ENCODE data around the gene ALK. TPM values are rescaled to one million over a fixed set of nuclear protein-coding genes. Genes with fewer than 3 reads are reported as not detected.

Gene ALK
- total RNA-seq, 2 experiments from 2014 or later: not detected

DNA sequence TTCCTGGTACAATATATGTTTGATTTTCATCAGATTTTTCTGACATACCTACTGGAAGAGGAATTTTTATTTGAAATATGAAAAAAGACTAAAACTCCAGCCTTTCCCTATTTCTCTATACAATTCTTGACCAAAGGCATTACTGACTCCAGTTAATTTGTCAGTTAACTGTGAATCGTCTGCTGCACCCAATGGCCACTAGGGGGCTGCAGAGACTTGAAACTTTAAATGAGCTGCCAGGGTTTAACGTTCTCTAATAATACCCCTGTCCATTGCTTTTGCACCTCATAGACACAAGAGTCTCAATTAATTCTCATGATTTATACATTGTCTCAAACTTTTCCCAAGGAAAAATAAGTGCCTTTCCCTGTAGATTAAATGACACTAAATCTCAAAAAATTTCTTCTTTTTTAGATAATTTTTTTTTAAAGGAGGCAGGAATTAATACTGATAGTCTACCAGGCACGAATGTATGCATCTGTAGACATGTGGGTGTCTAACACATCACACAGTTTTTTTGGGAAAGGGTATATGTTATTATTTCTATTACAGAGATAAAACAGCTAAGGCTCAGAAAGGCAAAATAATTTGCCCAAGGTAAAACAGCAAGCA lies 1.8 kb upstream of the ALK start:
- POLR2A ChIA-PET: no interaction called here
- H3K27me3 Mint-ChIP-seq: peaks cover 43% of the 10 kb centered on the region
- no peak overlapping the region for H3K27ac Mint-ChIP-seq
- H3K4me1 Mint-ChIP-seq: peaks cover 1% of the 10 kb centered on the region
- DNase-seq (peak; percentile 34), ATAC-seq (ENCODE audit: low read depth) (peak; percentile 34)
- H3K36me3 Mint-ChIP-seq: no peaks in the 10 kb centered on the region
- no peak overlapping the region for H3K4me3 Mint-ChIP-seq
- no peaks in the 10 kb centered on the region for H3K9me3 Mint-ChIP-seq

DNA sequence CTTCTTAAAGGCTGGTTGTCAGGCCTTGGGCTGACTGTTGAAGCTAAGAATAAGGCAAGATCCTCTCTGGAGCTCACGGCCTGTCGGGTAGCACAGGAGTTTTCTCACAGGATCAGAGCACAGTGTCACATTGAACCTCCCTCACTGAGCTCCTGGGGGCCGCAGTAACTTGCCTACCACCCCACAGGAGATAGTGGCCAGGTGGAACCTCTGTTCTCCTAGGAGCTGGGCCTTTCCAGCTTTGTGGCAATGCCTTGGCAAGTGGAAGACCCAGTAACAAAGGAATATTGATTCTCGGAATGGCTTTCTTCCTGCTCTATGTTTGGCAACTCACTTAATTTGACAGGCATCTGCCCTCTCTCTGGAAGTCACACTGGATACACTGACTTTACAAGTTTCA lies 1.2 kb upstream of the ALK start:
- ATAC-seq (ENCODE audit: low read depth) (no peak), DNase-seq (no peak)
- H3K4me3 Mint-ChIP-seq: no peak overlapping the region
- H3K9me3 Mint-ChIP-seq: no peaks in the 10 kb centered on the region
- POLR2A ChIA-PET: no interaction called here
- H3K27ac Mint-ChIP-seq: no peak overlapping the region
- H3K36me3 Mint-ChIP-seq: no peaks in the 10 kb centered on the region
- peaks cover 43% of the 10 kb centered on the region for H3K27me3 Mint-ChIP-seq
- peaks cover 1% of the 10 kb centered on the region for H3K4me1 Mint-ChIP-seq

DNA sequence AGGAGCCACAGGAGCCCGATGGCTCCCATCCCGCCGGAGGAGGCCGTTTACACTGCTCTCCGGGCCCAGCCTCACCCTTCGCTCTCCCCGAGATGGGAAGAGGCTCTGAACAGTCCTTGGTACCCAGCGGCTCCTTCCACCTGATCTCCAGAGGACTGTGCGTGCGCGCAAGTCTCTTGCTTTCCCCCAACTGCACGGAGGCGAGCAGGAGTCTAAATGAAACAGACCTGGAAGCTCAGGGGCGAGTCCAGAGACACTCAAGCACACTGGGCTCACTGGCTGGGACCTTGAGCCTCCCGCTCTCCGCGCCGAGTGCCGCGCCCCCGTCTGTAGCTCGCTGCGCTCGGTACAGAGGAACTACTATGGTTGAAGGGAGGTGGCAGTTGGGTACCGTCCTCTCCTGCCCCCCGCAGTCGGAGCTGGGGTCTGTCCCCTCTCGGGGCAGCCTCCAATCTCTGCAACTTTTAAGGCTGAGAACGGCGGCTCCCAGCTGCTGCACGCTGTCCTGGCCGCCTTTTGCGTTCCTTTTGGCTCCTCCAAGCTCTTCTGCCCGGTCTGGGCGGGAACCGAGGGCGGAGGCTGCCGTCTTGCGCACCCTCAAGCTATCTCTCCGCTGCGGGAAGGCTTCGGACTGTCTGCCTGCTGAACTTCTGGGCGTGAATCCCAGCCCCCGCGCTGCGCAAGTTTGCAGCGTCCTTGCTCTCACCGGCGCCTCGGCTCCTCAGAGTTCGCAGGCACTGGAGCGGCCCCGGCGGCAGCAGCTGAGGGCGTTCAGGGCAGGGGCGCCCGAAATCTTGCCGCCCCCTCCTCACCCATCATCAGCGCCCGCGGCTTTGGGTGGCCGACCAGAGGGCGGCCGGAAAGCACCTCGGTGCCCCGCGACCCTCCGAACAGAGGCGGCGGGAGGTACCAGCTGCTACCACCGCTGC lies 491 bp downstream of the ALK start:
- POLR2A ChIA-PET: no interaction called here
- Mint-ChIP-seq H3K9me3 (no peaks in the 10 kb centered on the region), H3K27me3 (peaks cover 47% of the 10 kb centered on the region), H3K36me3 (no peaks in the 10 kb centered on the region), H3K4me3 (no peak overlapping the region), H3K4me1 (peaks cover 1% of the 10 kb centered on the region), H3K27ac (no peak overlapping the region)
- DNase-seq (no peak), ATAC-seq (ENCODE audit: low read depth) (peak; percentile 14)

DNA sequence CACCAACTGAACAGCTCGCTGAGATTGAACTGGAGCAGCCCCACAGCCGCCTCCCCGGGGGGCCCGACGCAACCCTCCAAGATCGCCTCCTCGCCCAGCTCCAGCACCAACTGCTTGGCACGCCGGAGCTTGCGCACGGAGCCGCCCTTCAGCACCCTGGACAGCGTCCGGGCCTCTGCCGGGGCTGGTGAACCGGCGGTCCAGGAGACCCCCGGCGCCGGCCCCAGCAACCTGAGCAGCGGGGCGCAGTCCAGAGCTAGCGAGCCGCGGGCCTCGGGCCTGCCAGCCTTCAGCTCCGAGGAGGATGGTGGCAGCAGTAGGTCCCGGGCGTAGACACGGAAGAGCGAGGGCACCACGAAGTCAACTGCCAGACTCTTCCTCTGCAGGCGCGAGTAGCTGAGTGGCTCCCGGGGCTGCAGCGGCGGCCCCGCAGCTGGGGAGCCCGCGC lies 1.2 kb downstream of the ALK start:
- Mint-ChIP-seq H3K36me3 (no peaks in the 10 kb centered on the region), H3K4me1 (peaks cover 1% of the 10 kb centered on the region), H3K27me3 (peaks cover 51% of the 10 kb centered on the region), H3K9me3 (no peaks in the 10 kb centered on the region), H3K4me3 (no peak overlapping the region), H3K27ac (no peak overlapping the region)
- DNase-seq (peak; percentile 81), ATAC-seq (ENCODE audit: low read depth) (peak; percentile 43)
- POLR2A ChIA-PET: no interaction called here

DNA sequence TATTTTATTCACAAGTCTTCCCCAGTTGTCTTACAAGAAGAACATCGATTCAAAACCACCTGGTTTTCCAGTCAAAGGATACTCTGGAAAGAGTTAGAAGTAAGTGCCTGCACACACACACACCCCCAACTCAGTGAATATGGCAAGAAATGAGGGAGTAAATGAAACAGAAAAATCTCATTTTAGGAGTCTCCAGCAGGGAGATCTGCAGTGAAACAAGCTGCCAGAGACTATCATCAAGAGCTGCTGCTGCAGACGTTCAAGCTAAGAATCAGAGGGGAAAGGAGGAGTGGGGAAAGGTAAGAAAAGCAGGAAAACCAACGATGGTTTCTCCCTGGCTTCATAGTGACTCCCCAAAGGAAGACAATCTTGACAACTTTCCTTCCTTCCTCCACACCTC lies 2.4 kb downstream of the ALK start:
- H3K36me3 Mint-ChIP-seq: no peaks in the 10 kb centered on the region
- ATAC-seq (ENCODE audit: low read depth) (no peak), DNase-seq (no peak)
- POLR2A ChIA-PET: no interaction called here
- H3K4me1 Mint-ChIP-seq: peaks cover 1% of the 10 kb centered on the region
- H3K27me3 Mint-ChIP-seq: peaks cover 51% of the 10 kb centered on the region
- H3K27ac Mint-ChIP-seq: no peak overlapping the region
- no peaks in the 10 kb centered on the region for H3K9me3 Mint-ChIP-seq
- H3K4me3 Mint-ChIP-seq: no peak overlapping the region

DNA sequence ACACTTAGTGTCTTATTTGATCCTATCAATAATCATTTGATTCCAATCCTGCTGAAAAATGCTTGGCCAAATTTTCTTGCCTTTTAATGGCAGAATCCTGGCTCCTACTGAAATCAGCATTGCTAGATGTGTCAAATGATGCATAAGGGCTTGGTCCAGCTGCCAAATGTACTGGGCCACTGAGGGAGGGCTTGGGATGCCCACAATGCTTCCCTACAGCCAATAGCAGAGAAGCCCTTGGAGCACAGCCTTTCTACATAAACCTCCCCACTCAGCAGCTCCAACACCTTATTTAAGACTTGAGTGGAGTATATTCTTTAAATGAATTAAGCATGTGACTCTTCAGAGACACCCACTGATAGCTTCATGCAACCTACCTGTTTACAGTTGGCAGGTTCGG lies 3.6 kb downstream of the ALK start:
- peaks cover 47% of the 10 kb centered on the region for H3K27me3 Mint-ChIP-seq
- H3K9me3 Mint-ChIP-seq: no peaks in the 10 kb centered on the region
- H3K36me3 Mint-ChIP-seq: no peaks in the 10 kb centered on the region
- ATAC-seq (ENCODE audit: low read depth) (no peak), DNase-seq (no peak)
- no peak overlapping the region for H3K4me3 Mint-ChIP-seq
- H3K4me1 Mint-ChIP-seq: peaks cover 1% of the 10 kb centered on the region
- POLR2A ChIA-PET: no interaction called here
- no peak overlapping the region for H3K27ac Mint-ChIP-seq

DNA sequence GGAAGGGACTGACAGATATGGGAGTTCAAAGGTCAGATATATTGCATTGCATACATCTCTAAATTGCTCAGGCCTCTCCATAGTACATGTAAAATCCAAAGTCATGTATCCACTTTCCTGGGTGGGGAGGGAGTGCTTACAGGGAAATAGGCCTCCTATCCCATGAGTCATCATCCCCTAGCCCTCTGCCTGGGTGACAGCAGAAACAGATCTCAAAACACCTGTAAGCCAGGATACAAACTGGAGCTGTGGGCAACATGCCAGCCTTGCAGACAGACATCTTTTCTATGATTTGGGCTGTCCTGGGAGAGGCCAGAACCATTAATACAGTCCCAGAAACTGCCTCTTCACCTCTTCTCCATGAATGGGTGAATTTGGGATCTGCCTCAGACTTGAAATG lies 4.8 kb downstream of the ALK start:
- H3K4me1 Mint-ChIP-seq: peaks cover 1% of the 10 kb centered on the region
- POLR2A ChIA-PET: no interaction called here
- DNase-seq (no peak), ATAC-seq (ENCODE audit: low read depth) (no peak)
- peaks cover 40% of the 10 kb centered on the region for H3K27me3 Mint-ChIP-seq
- no peak overlapping the region for H3K4me3 Mint-ChIP-seq
- H3K36me3 Mint-ChIP-seq: no peaks in the 10 kb centered on the region
- no peaks in the 10 kb centered on the region for H3K9me3 Mint-ChIP-seq
- no peak overlapping the region for H3K27ac Mint-ChIP-seq

DNA sequence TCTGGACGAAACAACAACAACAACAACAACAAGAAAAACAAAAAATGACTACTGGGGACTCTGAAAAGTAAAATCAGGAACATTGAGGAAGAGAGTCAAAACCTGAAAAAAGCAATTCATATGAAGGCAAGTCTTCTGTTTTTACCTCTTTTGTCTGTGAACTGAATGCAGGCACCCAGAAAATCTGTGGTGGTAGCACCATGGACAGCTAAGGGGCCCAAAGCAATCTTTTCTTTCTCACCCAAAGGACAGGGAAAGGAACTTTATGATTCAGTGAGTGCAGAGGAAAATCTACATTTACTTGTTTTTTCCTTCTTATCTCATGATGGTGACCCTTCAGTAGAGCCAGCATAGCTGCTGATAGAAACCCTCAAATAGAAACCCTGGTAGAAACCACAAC lies 10.4 kb downstream of the ALK start:
- POLR2A ChIA-PET: no interaction called here
- H3K4me3 Mint-ChIP-seq: no peak overlapping the region
- no peak for DNase-seq
- H3K36me3 Mint-ChIP-seq: no peaks in the 10 kb centered on the region
- peaks cover 13% of the 10 kb centered on the region for H3K27me3 Mint-ChIP-seq
- H3K27ac Mint-ChIP-seq: no peak overlapping the region
- H3K9me3 Mint-ChIP-seq: no peaks in the 10 kb centered on the region
- H3K4me1 Mint-ChIP-seq: no peaks in the 10 kb centered on the region
- ATAC-seq (ENCODE audit: low read depth): no peak

DNA sequence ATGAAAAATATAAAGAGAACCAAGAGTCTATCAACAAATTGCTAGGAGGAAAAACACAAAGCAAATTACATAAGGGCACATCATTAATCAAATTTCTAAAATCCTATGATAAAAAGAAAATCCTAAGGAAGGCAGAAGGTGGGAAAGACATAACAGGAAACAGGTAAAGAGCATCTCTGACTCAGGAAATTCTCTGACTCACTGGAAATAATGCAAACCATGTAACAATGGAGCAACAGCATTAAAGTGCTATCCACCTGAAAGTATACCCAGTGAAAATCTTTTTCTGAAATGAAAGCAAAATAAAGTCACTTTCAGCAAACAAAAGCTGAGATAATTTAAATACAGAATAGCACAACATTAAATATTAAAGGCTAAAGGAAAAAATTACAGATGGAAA lies 10.9 kb downstream of the ALK start:
- peaks cover 12% of the 10 kb centered on the region for H3K27me3 Mint-ChIP-seq
- H3K27ac Mint-ChIP-seq: no peak overlapping the region
- POLR2A ChIA-PET: no interaction called here
- DNase-seq (no peak), ATAC-seq (ENCODE audit: low read depth) (no peak)
- H3K36me3 Mint-ChIP-seq: no peaks in the 10 kb centered on the region
- H3K4me1 Mint-ChIP-seq: no peaks in the 10 kb centered on the region
- no peaks in the 10 kb centered on the region for H3K9me3 Mint-ChIP-seq
- H3K4me3 Mint-ChIP-seq: no peak overlapping the region

DNA sequence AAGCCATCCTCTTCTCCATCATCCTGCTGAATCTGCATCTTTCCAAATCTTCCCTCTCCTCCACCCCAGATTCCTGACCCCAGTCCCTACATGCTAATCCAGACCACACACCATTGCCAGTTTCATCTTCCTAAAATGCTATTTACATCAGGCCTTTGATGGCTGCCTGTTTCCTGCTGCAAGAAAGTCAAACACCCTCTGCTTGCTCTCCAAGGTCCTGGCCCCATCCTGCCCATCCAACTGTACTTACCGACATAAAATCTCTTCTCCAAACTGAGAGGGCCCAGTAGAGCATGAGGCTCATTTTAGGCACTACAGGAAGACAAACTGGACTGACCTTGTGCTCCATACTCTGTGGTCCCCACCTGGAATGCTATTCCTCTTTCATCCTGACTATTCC lies 19.0 kb downstream of the ALK start:
- Mint-ChIP-seq H3K27ac (no peak overlapping the region), H3K27me3 (peaks cover 18% of the 10 kb centered on the region), H3K4me1 (no peaks in the 10 kb centered on the region), H3K9me3 (no peaks in the 10 kb centered on the region), H3K4me3 (no peak overlapping the region), H3K36me3 (no peaks in the 10 kb centered on the region)
- ATAC-seq (ENCODE audit: low read depth): no peak
- POLR2A ChIA-PET: no interaction called here
- DNase-seq: no peak

DNA sequence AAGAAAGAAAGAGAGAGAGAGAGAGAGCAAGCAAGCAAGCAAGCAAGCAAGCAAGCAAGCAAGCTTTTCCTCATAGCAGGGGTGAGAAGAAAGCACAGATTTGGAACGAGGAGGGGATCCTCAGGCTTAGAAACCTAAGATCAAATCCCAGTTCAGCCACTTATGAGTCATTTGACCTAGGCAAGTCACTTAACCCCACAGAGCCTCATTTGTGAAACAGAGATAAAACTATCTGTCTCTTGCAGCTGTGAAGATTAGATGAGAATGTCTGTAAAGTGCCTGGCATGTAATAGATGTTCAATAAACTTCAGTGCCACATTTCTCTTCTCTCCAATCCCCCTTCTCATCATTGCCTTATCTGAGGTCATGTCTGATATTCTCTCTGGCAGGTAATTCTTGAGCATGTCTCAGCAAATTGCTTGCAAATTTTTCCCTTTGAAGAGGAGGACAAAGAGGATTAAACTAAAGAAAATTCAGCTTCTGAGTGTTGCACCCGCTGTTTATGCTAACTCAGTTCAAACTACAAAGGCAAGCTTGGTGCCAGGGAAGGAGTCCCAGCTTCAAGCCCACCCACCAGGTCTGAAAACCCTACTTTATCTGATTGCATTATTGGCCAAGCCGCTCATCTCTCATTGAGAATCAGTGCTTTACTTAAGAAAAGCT lies 20.3 kb downstream of the ALK start:
- H3K36me3 Mint-ChIP-seq: no peaks in the 10 kb centered on the region
- H3K4me3 Mint-ChIP-seq: no peak overlapping the region
- H3K9me3 Mint-ChIP-seq: no peaks in the 10 kb centered on the region
- no peak overlapping the region for H3K27ac Mint-ChIP-seq
- peaks cover 23% of the 10 kb centered on the region for H3K27me3 Mint-ChIP-seq
- H3K4me1 Mint-ChIP-seq: no peaks in the 10 kb centered on the region
- DNase-seq (no peak), ATAC-seq (ENCODE audit: low read depth) (no peak)
- POLR2A ChIA-PET: no interaction called here

DNA sequence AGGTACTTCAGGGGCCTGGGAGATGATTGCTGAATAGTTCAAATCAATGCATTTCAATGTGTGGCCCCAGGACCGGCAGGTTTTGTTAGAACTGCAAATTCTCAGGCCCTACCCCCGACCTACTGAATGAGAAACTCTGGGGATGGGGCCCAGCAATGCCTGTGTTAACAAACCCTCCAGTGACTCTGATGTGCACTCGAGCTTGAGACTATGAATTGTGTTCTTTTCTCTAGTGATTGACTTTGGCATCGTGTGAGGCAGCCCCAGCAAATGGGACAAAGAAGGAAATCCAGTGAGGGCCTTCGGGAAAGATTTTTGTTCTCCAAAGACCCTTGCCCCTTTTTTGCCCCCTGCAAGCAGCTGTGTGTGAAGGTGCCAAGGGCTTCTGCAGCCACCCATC lies 22.4 kb downstream of the ALK start:
- H3K4me3 Mint-ChIP-seq: no peak overlapping the region

DNA sequence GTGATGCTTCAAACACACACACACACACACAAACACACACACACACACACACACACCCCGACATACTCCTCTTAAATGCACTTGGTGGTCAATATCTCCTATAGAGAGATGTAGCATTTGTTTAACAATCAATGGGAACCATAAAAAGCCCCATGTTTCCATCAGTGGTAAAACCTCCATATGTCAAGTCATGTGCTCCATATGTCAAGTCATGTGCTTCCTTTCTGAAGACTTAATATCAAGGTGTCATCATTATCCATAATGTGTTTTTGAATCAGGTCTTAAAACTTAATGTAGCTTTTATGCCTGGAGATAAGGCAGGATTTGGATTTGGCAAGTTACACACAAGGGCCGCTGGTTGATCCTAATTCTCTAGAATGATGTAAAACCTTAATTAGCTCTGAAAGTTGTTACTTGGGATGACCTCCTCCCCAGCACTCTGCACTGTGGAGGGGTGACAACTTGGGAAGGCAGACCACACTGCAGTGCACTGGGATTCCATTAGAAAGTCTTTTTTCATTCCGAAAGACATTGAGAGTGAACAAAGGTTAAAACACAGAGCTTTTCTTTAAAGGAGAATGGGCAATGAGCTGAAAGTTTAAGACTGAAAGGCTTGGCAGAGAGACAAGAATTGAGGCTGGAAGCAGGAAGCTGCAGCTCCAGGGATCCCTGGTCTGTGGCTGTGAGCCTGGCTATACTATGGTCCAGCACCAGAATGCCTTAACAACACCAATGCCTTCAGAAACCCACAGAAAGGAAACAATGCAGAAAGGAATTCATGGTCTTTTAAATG lies 26.4 kb downstream of the ALK start:
- Mint-ChIP-seq H3K9me3 (no peaks in the 10 kb centered on the region), H3K27ac (no peak overlapping the region), H3K4me3 (no peak overlapping the region), H3K4me1 (peaks cover 3% of the 10 kb centered on the region), H3K36me3 (no peaks in the 10 kb centered on the region), H3K27me3 (peaks cover 5% of the 10 kb centered on the region)
- DNase-seq (no peak), ATAC-seq (ENCODE audit: low read depth) (no peak)
- POLR2A ChIA-PET: no interaction called here

More for the DNA sequence above, 22.4 kb downstream of the ALK start:
- no peak for ATAC-seq (ENCODE audit: low read depth)
- Mint-ChIP-seq H3K9me3 (no peaks in the 10 kb centered on the region), H3K4me1 (no peaks in the 10 kb centered on the region), H3K27ac (no peak overlapping the region), H3K36me3 (no peaks in the 10 kb centered on the region), H3K27me3 (peaks cover 19% of the 10 kb centered on the region)
- no peak for DNase-seq
- POLR2A ChIA-PET: no interaction called here
